Thyroid gland (tissue), 4 donors: Measurements from ENCODE around the gene CEP295NL. TPM values are rescaled to one million over a fixed set of nuclear protein-coding genes. Genes with fewer than 3 reads are reported as not detected.

Source experiments
- DNase-seq, 2 donors: peaks; one replicate each; pipeline ENCODE4 v3.0.0-alpha.2; 2019
- H3K27ac ChIP-seq, 3 donors: fragments of 200-600 bp; sonication (generic); 1 replicate in 2 of 3; 2 replicates in 1 of 3; pipeline ENCODE4 v1.5.1; 2016 to 2019; ENCODE audit warnings: mild to moderate bottlenecking in 1 of 3, moderate library complexity in 1 of 3
- H3K27me3 ChIP-seq: fragments of 200-600 bp; sonication (generic); one replicate; pipeline ENCODE4 v1.5.1; 2019
- H3K36me3 ChIP-seq, 2 donors: fragments of 200-600 bp; sonication (generic); one replicate each; pipeline ENCODE4 v1.5.1; 2016 to 2019
- H3K4me1 ChIP-seq, 2 donors: fragments of 200-600 bp; sonication (generic); one replicate each; pipeline ENCODE4 v1.5.1; 2017 to 2019
- H3K4me3 ChIP-seq, 3 donors: fragments of 200-600 bp; sonication (generic); replicated peaks in 1 of 3; 1 replicate in 2 of 3; 2 replicates in 1 of 3; pipeline ENCODE4 v1.5.1; 2016; ENCODE audit warnings: mild to moderate bottlenecking in 1 of 3
- H3K9me3 ChIP-seq: fragments of 200-600 bp; sonication (generic); one replicate; pipeline ENCODE4 v1.5.1; 2017
- POLR2A ChIP-seq, 2 donors: fragments of 450-650 bp; IDR thresholded peaks; one replicate each; pipeline ENCODE4 v1.6.1; 2017; ENCODE audit warnings: antibody characterized with exemption in 2 of 2, mild to moderate bottlenecking in 2 of 2, moderate library complexity in 1 of 2
- WGBS, 2 donors: methylation state at CpG; one replicate each; pipeline ENCODE4 v1.1.5; 2017; 5-methylcytosine and 5-hydroxymethylcytosine counted together
- intact Hi-C: fragments of 100-400 bp; cut with DNase I; formaldehyde crosslinking; loops from one replicate; pipeline ENCODE4 v1.15.1; 2023
- total RNA-seq, 4 donors: library from RNA; depleted of rRNA; stranded (reverse); fragments of >200 nt; gene quantifications; one replicate each; pipeline ENCODE4 v1.2.3, GENCODE V29; 2016
- TF ChIP-seq, protein P1 (sequence below), 6 experiments: fragments of 200-600 bp in 3 of 6; fragments of 450-650 bp in 3 of 6; sonication (generic) in 3 of 6; IDR thresholded peaks; one replicate each; pipeline ENCODE4 v1.5.1; 2016 to 2019; ENCODE audit warnings: antibody characterized with exemption in 6 of 6, mild to moderate bottlenecking in 2 of 6, inconsistent platforms in 1 of 6, moderate library complexity in 1 of 6

CEP295NL gene
- total RNA-seq, 4 donors from 2014 or later, result 0.67 to 1.6 (median 1.4) TPM

- no peak overlapping the region for H3K27ac ChIP-seq
- H3K36me3 ChIP-seq, result no peaks in the 10 kb centered on the region
- peaks cover 13 to 35% of the 10 kb centered on the region in 2 donors for H3K4me1 ChIP-seq
- DNase-seq, result no peak
- no peaks in the 10 kb centered on the region for H3K9me3 ChIP-seq
- no peaks in the 10 kb centered on the region for H3K27me3 ChIP-seq
- intact Hi-C loops, result loop anchor here (5.0 kb wide), 1 partner anchor 52 kb away; no protein-coding TSS in a partner anchor
- TF ChIP-seq POLR2A (IDR thresholded peaks at IDR 0.05), result no peak
- TF ChIP-seq, protein P1, sequence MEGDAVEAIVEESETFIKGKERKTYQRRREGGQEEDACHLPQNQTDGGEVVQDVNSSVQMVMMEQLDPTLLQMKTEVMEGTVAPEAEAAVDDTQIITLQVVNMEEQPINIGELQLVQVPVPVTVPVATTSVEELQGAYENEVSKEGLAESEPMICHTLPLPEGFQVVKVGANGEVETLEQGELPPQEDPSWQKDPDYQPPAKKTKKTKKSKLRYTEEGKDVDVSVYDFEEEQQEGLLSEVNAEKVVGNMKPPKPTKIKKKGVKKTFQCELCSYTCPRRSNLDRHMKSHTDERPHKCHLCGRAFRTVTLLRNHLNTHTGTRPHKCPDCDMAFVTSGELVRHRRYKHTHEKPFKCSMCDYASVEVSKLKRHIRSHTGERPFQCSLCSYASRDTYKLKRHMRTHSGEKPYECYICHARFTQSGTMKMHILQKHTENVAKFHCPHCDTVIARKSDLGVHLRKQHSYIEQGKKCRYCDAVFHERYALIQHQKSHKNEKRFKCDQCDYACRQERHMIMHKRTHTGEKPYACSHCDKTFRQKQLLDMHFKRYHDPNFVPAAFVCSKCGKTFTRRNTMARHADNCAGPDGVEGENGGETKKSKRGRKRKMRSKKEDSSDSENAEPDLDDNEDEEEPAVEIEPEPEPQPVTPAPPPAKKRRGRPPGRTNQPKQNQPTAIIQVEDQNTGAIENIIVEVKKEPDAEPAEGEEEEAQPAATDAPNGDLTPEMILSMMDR (IDR thresholded peaks at IDR 0.05), result no peak
- 88 to 91% methylated on average over 8 of the region's 8 CpGs for WGBS, 2 donors
- H3K4me3 ChIP-seq, result no peak overlapping the region
These were observed 17.5 kb upstream of the CEP295NL start for GRCh38 chr17:78920528-78920927.

GRCh38 chr17:78919861-78920450 is 17.0 kb upstream of the CEP295NL start:
- no peak for TF ChIP-seq POLR2A (IDR thresholded peaks at IDR 0.05)
- TF ChIP-seq, protein P1 (IDR thresholded peaks at IDR 0.05), result no peak
- Histone ChIP-seq H3K4me1 (peaks cover 13 to 33% of the 10 kb centered on the region in 2 donors), H3K27ac (no peak overlapping the region), H3K27me3 (no peaks in the 10 kb centered on the region), H3K9me3 (no peaks in the 10 kb centered on the region), H3K36me3 (no peaks in the 10 kb centered on the region), H3K4me3 (no peak overlapping the region)
- WGBS, 2 donors, result 84 to 90% methylated on average over 20 of the region's 20 CpGs
- no peak for DNase-seq
- intact Hi-C loops, result loop anchor here (5.0 kb wide), 1 partner anchor 52 kb away; no protein-coding TSS in a partner anchor

- no peak overlapping the region for H3K27ac ChIP-seq
- H3K4me3 ChIP-seq, result no peak overlapping the region
- 84 to 89% methylated on average over 11 to 14 of the region's 14 CpGs for WGBS, 2 donors
- TF ChIP-seq, protein P1 (IDR thresholded peaks at IDR 0.05), result no peak
- no peak for TF ChIP-seq POLR2A (IDR thresholded peaks at IDR 0.05)
- H3K9me3 ChIP-seq, result no peaks in the 10 kb centered on the region
- intact Hi-C loops, result no loop called here
- H3K27me3 ChIP-seq, result no peaks in the 10 kb centered on the region
- H3K4me1 ChIP-seq, result peaks cover 6 to 28% of the 10 kb centered on the region in 2 donors
- H3K36me3 ChIP-seq, result no peaks in the 10 kb centered on the region
- DNase-seq, result no peak
These were observed 16.0 kb upstream of the CEP295NL start for GRCh38 chr17:78918979-78919378.

DNA sequence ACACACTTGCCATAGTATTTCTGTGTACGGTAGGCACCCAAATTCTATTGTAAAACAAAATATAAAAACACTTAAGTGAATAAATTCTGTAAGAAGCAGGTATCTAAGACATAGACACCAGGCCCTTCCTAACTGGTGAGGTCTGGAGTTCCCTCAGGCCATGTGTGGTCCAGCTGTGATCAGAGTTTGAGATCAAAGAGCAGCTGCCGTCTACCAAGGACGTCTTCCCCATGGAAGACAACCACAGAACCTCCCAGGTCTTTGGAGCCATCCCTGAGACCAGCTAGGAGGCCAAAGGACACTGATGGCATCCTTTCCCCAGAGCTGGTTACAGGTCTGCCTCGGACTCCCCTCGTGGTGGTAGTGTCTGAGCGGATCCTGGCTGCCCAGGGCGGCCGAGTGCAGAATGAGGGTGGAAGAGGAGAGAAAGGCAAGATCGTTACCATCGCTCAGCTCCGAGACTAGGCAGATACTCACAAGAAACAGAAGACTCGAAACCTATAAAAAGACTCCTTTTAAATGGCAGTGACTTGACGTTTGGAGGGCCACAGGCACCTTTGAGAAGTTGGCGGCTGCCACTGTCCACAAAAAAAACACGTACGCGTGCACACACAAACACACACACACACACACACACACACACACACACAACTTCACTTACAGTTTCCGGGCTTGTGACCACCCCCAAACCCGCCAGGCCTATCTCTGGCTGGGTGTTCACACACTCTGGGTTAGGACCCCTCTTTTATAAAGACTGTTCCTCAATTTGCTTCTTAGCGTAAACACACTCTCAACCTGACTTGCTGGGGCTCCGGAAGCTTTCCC is 14.7 kb upstream of the CEP295NL start:
- H3K36me3 ChIP-seq, result no peaks in the 10 kb centered on the region
- no peaks in the 10 kb centered on the region for H3K27me3 ChIP-seq
- H3K9me3 ChIP-seq, result no peaks in the 10 kb centered on the region
- peaks cover 0 to 16% of the 10 kb centered on the region in 2 donors for H3K4me1 ChIP-seq
- H3K4me3 ChIP-seq, result no peak overlapping the region
- H3K27ac ChIP-seq, result no peak overlapping the region
- 84 to 86% methylated on average over 21 of the region's 21 CpGs for WGBS, 2 donors
- intact Hi-C loops, result no loop called here
- DNase-seq, result no peak
- TF ChIP-seq, protein P1 (IDR thresholded peaks at IDR 0.05), result no peak
- TF ChIP-seq POLR2A (IDR thresholded peaks at IDR 0.05), result no peak
